Subcutaneous abdominal adipose tissue (tissue), 5 donors: ENCODE data around the gene OR2V2.
"Not testable (repeated sequence)": the region's sequence is repeated elsewhere in the genome, so short reads cannot be mapped to it uniquely, and the experiment has no call there.

Source experiments
- H3K27ac ChIP-seq: one replicate; pipeline ENCODE4 v1.7.0; 2013; ENCODE audit warnings: low read depth, mild to moderate bottlenecking, inconsistent platforms, low read length, moderate library complexity
- H3K27me3 ChIP-seq, 5 donors: one replicate each; pipeline ENCODE4 v1.7.0; 2013; ENCODE audit warnings: low read length in 5 of 5, inconsistent platforms in 1 of 5; ENCODE audit not compliant: control insufficient read depth in 5 of 5, insufficient read depth in 4 of 5
- H3K36me3 ChIP-seq, 5 donors: one replicate each; pipeline ENCODE4 v1.7.0; 2013; ENCODE audit warnings: low read length in 5 of 5; ENCODE audit not compliant: control insufficient read depth in 5 of 5, insufficient read depth in 5 of 5
- H3K4me1 ChIP-seq, 5 donors: one replicate each; pipeline ENCODE4 v1.7.0; 2013; ENCODE audit warnings: low read length in 5 of 5, mild to moderate bottlenecking in 3 of 5, moderate library complexity in 1 of 5; ENCODE audit not compliant: control insufficient read depth in 5 of 5, insufficient read depth in 5 of 5
- H3K4me3 ChIP-seq, 5 donors: one replicate each; pipeline ENCODE4 v1.7.0; 2013; ENCODE audit warnings: low read length in 5 of 5, low read depth in 1 of 5
- H3K9ac ChIP-seq, 5 donors: one replicate each; pipeline ENCODE4 v1.7.0; 2013; ENCODE audit warnings: low read length in 5 of 5, mild to moderate bottlenecking in 4 of 5, moderate library complexity in 3 of 5
- H3K9me3 ChIP-seq, 5 donors: one replicate each; pipeline ENCODE4 v1.7.0; 2013; ENCODE audit warnings: low read length in 5 of 5; ENCODE audit not compliant: control insufficient read depth in 5 of 5
- donor health status: healthy.
- donor health status: healthy.
- donor health status: healthy.
- donor health status: healthy.
- donor health status: healthy.

Gene OR2V2

GRCh38 chr5:181127907-181128626 lies 19.3 kb upstream of the OR2V2 start:
- H3K9ac ChIP-seq = no peak overlapping the region
- no peak overlapping the region for H3K4me3 ChIP-seq
- no peak overlapping the region for H3K27ac ChIP-seq
- H3K9me3 ChIP-seq = no peaks in the 10 kb centered on the region
- peaks cover 21 to 44% (median 36%) of the 10 kb centered on the region in 5 donors for H3K27me3 ChIP-seq
- H3K36me3 ChIP-seq = no peaks in the 10 kb centered on the region
- H3K4me1 ChIP-seq = no peaks in the 10 kb centered on the region

- peaks cover 0 to 4% (median 0%) of the 10 kb centered on the region in 5 donors for H3K9me3 ChIP-seq
- peaks cover 18 to 44% (median 36%) of the 10 kb centered on the region in 5 donors for H3K27me3 ChIP-seq
- H3K27ac ChIP-seq = no peak overlapping the region
- no peaks in the 10 kb centered on the region for H3K36me3 ChIP-seq
- H3K4me1 ChIP-seq = peaks cover 0 to 1% (median 0%) of the 10 kb centered on the region in 5 donors
- no peak overlapping the region for H3K9ac ChIP-seq
- no peak overlapping the region for H3K4me3 ChIP-seq
Observed at GRCh38 chr5:181129601-181130000, 17.8 kb upstream of the OR2V2 start.

GRCh38 chr5:181130081-181130480 lies 17.3 kb upstream of the OR2V2 start:
- H3K27ac ChIP-seq, H3K9me3 ChIP-seq, H3K36me3 ChIP-seq, H3K9ac ChIP-seq, H3K4me3 ChIP-seq, H3K4me1 ChIP-seq: not testable (repeated sequence)
- peaks cover 17 to 44% (median 36%) of the 10 kb centered on the region in 5 donors for H3K27me3 ChIP-seq

GRCh38 chr5:181130832-181131496 lies 16.4 kb upstream of the OR2V2 start, which contains the start of gene OR2V1:
TSS of gene OR2V1 (minus strand) at chr5:181131169. CDS start at chr5:181125304, 5,865 bp downstream.
- H3K4me3 ChIP-seq = no peak within 1 kb of the TSS

GRCh38 chr5:181131514-181131913 lies 15.9 kb upstream of the OR2V2 start:
- H3K4me1 ChIP-seq = peaks cover 0 to 1% (median 0%) of the 10 kb centered on the region in 5 donors
- H3K27me3 ChIP-seq = peaks cover 14 to 41% (median 30%) of the 10 kb centered on the region in 5 donors
- no peak overlapping the region for H3K9ac ChIP-seq
- H3K36me3 ChIP-seq = no peaks in the 10 kb centered on the region
- H3K9me3 ChIP-seq = peaks cover 0 to 8% (median 2%) of the 10 kb centered on the region in 5 donors
- H3K27ac ChIP-seq = no peak overlapping the region
- H3K4me3 ChIP-seq = no peak overlapping the region

More at GRCh38 chr5:181130832-181131496, 16.4 kb upstream of the OR2V2 start, which contains the start of gene OR2V1:
- H3K36me3 ChIP-seq = no peaks in the 10 kb centered on the region
- no peak within 1 kb of the TSS for H3K9ac ChIP-seq
- peaks cover 0 to 1% (median 0%) of the 10 kb centered on the region in 5 donors for H3K4me1 ChIP-seq
- H3K9me3 ChIP-seq = peaks cover 0 to 5% (median 0%) of the 10 kb centered on the region in 5 donors
- H3K27me3 ChIP-seq = peaks cover 14 to 44% (median 34%) of the 10 kb centered on the region in 5 donors
- H3K27ac ChIP-seq = no peak within 1 kb of the TSS

- Histone ChIP-seq H3K27ac (no peak overlapping the region), H3K4me1 (peaks cover 0 to 1% (median 0%) of the 10 kb centered on the region in 5 donors), H3K9ac (no peak overlapping the region), H3K27me3 (peaks cover 3 to 32% (median 16%) of the 10 kb centered on the region in 5 donors), H3K9me3 (peaks cover 0 to 15% (median 6%) of the 10 kb centered on the region in 5 donors), H3K36me3 (no peaks in the 10 kb centered on the region), H3K4me3 (no peak overlapping the region)
Observed at GRCh38 chr5:181133083-181133482, 14.3 kb upstream of the OR2V2 start.

GRCh38 chr5:181133610-181134231 lies 13.7 kb upstream of the OR2V2 start:
- Histone ChIP-seq H3K9ac (no peak overlapping the region), H3K27ac (no peak overlapping the region), H3K4me1 (peaks cover 0 to 1% (median 0%) of the 10 kb centered on the region in 5 donors), H3K9me3 (peaks cover 0 to 20% (median 6%) of the 10 kb centered on the region in 5 donors), H3K27me3 (peaks cover 3 to 26% (median 11%) of the 10 kb centered on the region in 5 donors), H3K4me3 (no peak overlapping the region), H3K36me3 (no peaks in the 10 kb centered on the region)

- no peak overlapping the region for H3K9ac ChIP-seq
Observed at GRCh38 chr5:181134259-181134658, 13.1 kb upstream of the OR2V2 start.

GRCh38 chr5:181136361-181136955 lies 10.9 kb upstream of the OR2V2 start:
- no peak overlapping the region for H3K27ac ChIP-seq
- H3K27me3 ChIP-seq = peaks cover 0 to 8% (median 1%) of the 10 kb centered on the region in 5 donors
- no peak overlapping the region for H3K4me3 ChIP-seq
- H3K9me3 ChIP-seq = peaks cover 0 to 20% (median 6%) of the 10 kb centered on the region in 5 donors
- peaks cover 0 to 1% (median 0%) of the 10 kb centered on the region in 5 donors for H3K4me1 ChIP-seq
- no peak overlapping the region for H3K9ac ChIP-seq
- H3K36me3 ChIP-seq = no peaks in the 10 kb centered on the region

More at GRCh38 chr5:181134259-181134658, 13.1 kb upstream of the OR2V2 start:
- Histone ChIP-seq H3K36me3 (no peaks in the 10 kb centered on the region), H3K27ac (no peak overlapping the region), H3K9me3 (peaks cover 0 to 20% (median 6%) of the 10 kb centered on the region in 5 donors), H3K27me3 (peaks cover 3 to 21% (median 7%) of the 10 kb centered on the region in 5 donors), H3K4me1 (peaks cover 0 to 1% (median 0%) of the 10 kb centered on the region in 5 donors), H3K4me3 (no peak overlapping the region)
